HepG2 (cell line): ENCODE results near the gene ZNF284. TPM values are rescaled to one million over a fixed set of nuclear protein-coding genes. Genes with fewer than 3 reads are reported as not detected.

Experiments
- CENPX ChIP-seq: sonication (generic); formaldehyde crosslinking; IDR thresholded peaks from 2 replicates; pipeline ENCODE4 v1.9.0; 2021; ENCODE audit warnings: mild to moderate bottlenecking, missing genetic modification reagents, moderate library complexity
- CREB1 ChIP-seq, 2 experiments: fragments of 450-650 bp in 1 of 2; IDR thresholded peaks; 2 replicates each; pipeline ENCODE4 v1.6.1; 2016 to 2017; ENCODE audit warnings: control low read depth in 1 of 2, mild to moderate bottlenecking in 1 of 2, missing compliant biosample characterization in 1 of 2, missing genetic modification characterization in 1 of 2
- FIP1L1 ChIP-seq: fragments of 200-400 bp; formaldehyde crosslinking; IDR thresholded peaks from 2 replicates; pipeline ENCODE4 v1.6.1; 2018; ENCODE audit warnings: low read depth, mild to moderate bottlenecking, low read length, moderate library complexity, borderline replicate concordance; ENCODE audit not compliant: insufficient read depth
- FOSL2 ChIP-seq: sonication (generic); formaldehyde crosslinking; IDR thresholded peaks from 2 replicates; pipeline ENCODE4 v1.4.0; 2020; ENCODE audit warnings: missing genetic modification reagents
- GLI4 ChIP-seq: sonication (generic); formaldehyde crosslinking; IDR thresholded peaks from 2 replicates; pipeline ENCODE4 v1.5.1; 2020; ENCODE audit warnings: missing genetic modification reagents, mild to moderate bottlenecking, moderate library complexity, borderline replicate concordance
- MZF1 ChIP-seq: sonication (generic); formaldehyde crosslinking; IDR thresholded peaks from 2 replicates; pipeline ENCODE4 v1.8.1; 2023; ENCODE audit warnings: mild to moderate bottlenecking, missing genetic modification reagents, borderline replicate concordance
- PATZ1 ChIP-seq: sonication (generic); formaldehyde crosslinking; IDR thresholded peaks from 2 replicates; pipeline ENCODE4 v1.4.0; 2020; ENCODE audit warnings: missing genetic modification reagents
- RBFOX2 ChIP-seq: fragments of 200-400 bp; formaldehyde crosslinking; IDR thresholded peaks from 2 replicates; pipeline ENCODE4 v1.6.1; 2017; ENCODE audit warnings: low read depth, mild to moderate bottlenecking, low read length
- SMAD9 ChIP-seq: sonication (generic); formaldehyde crosslinking; IDR thresholded peaks from 2 replicates; pipeline ENCODE4 v1.5.1; 2020; ENCODE audit warnings: mild to moderate bottlenecking, missing genetic modification reagents
- ZBTB44 ChIP-seq: sonication (generic); formaldehyde crosslinking; IDR thresholded peaks from 2 replicates; pipeline ENCODE4 v1.4.0; 2020; ENCODE audit warnings: missing genetic modification reagents
- ZMYM3 ChIP-seq: sonication (generic); formaldehyde crosslinking; IDR thresholded peaks from 2 replicates; pipeline ENCODE4 v1.5.1; 2020; ENCODE audit warnings: mild to moderate bottlenecking, missing genetic modification reagents
- ZNF318 ChIP-seq: sonication (generic); formaldehyde crosslinking; IDR thresholded peaks from 2 replicates; pipeline ENCODE4 v1.4.0; 2020; ENCODE audit warnings: mild to moderate bottlenecking, missing genetic modification reagents
- ZSCAN22 ChIP-seq: sonication (generic); formaldehyde crosslinking; IDR thresholded peaks from 2 replicates; pipeline ENCODE4 v1.4.0; 2020; ENCODE audit warnings: mild to moderate bottlenecking, missing genetic modification reagents
- polyA plus RNA-seq, 8 experiments: library from polyadenylated mRNA; depleted of rRNA in 3 of 8; stranded (reverse) in 7 of 8; unstranded in 1 of 8; fragments of >200 nt; fragmentation: Illumina TruSeq in 4 of 8; extraction: Trizol in 4 of 8; gene quantifications; 2 replicates each; pipeline versions ENCODE4 v1.2.1 to v1.2.3, GENCODE V29; 2011 to 2016; ENCODE audit warnings: low read depth in 4 of 8, missing spikeins in 1 of 8, mixed read lengths in 1 of 8; ENCODE audit not compliant: insufficient read depth in 1 of 8
- total RNA-seq, 5 experiments: library from RNA; depleted of rRNA; stranded (reverse); fragments of >200 nt; fragmentation: Illumina TruSeq; extraction: Trizol; gene quantifications; 2 replicates each; pipeline ENCODE4 v1.2.3, GENCODE V29; 2016; ENCODE audit warnings: low read depth in 1 of 5
- TF ChIP-seq, protein P1 (sequence below): sonication (generic); formaldehyde crosslinking; IDR thresholded peaks from 2 replicates; pipeline ENCODE4 v1.4.0; 2020; ENCODE audit warnings: missing genetic modification reagents; ENCODE audit errors: not compliant biosample characterization

ZNF284 gene
- total and polyA plus RNA-seq, 2 of the 13 experiments (the other 11 are each of a cell fraction or from before 2014, with no cell fraction given), result 1.2 to 2.3 TPM

GRCh38 chr19:44113138-44113783, 41.3 kb downstream of the ZNF284 start, which contains the start of gene ZNF225 (continued):
- TF ChIP-seq ZNF318 (CRISPR knock-in tag) (peak; percentile 55; the same call in 1 of the 2 replicates), CENPX (no peak), FOSL2 (CRISPR knock-in tag) (peak; percentile 17; the same call in 1 of the 2 replicates), FIP1L1 (no peak), ZSCAN22 (no peak; the same call in 1 of the 2 replicates), MZF1 (no peak), GLI4 (CRISPR knock-in tag) (no peak), SMAD9 (CRISPR knock-in tag) (no peak), PATZ1 (no peak; the same call in 1 of the 2 replicates), RBFOX2 (0 out of 2 replicates have a peak, but pooled peaks have one; percentile 31), CREB1 (IDR thresholded peaks at IDR 0.05) (peak; percentile 46), CREB1 (CRISPR knock-in tag; IDR thresholded peaks at IDR 0.05) (peak; percentile 94), ZMYM3 (CRISPR knock-in tag) (no peak), ZBTB44 (CRISPR knock-in tag) (no peak)
- TF ChIP-seq, protein P1, sequence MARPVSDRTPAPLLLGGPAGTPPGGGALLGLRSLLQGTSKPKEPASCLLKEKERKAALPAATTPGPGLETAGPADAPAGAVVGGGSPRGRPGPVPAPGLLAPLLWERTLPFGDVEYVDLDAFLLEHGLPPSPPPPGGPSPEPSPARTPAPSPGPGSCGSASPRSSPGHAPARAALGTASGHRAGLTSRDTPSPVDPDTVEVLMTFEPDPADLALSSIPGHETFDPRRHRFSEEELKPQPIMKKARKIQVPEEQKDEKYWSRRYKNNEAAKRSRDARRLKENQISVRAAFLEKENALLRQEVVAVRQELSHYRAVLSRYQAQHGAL (CRISPR knock-in tag), result no peak
